ENCODE results near the gene THBS2. TPM values are rescaled to one million over a fixed set of nuclear protein-coding genes. Genes with fewer than 3 reads are reported as not detected.

The THBS2 gene
- total and polyA plus RNA-seq, 4 donors, result 68.6 to 1,026 (median 539) TPM

DNA sequence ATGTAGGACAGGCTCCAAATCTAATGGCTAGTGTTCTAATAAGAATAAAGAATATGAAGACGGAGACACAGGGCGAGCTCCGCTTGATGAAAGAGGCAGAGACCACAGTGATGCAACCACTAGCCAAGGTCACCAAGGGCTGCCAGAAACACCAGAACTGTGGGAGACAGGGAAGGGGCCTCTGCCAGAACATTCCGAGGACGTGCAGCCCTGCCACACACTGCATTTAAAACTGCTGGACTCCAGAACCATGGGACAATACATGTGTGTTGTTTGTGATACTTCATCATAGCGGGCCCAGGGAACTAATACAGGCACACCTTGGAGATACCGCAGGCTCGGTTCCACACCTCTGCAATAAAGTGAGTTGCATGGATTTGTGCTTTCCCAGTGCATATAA lies 2.9 kb upstream of the THBS2 start:
- H3K36me3 ChIP-seq (ENCODE audit: control insufficient read depth in 1 of 2, insufficient read depth in 2 of 2, low read length in 1 of 2), result no peaks in the 10 kb centered on the region
- no peak overlapping the region for H3K27ac ChIP-seq (ENCODE audit: low read depth in 1 of 2, low read length in 2 of 2)
- no peaks in the 10 kb centered on the region for H3K4me1 ChIP-seq (ENCODE audit: control insufficient read depth in 1 of 2, insufficient read depth in 2 of 2, low read length in 2 of 2)
- H3K9me3 ChIP-seq (ENCODE audit: control insufficient read depth, low read length), result no peaks in the 10 kb centered on the region
- 94 to 97% methylated on average over 8 of the region's 8 CpGs for WGBS, 2 donors
- DNase-seq (no peak), ATAC-seq (ENCODE audit: low FRiP score) (no peak)
- intact Hi-C loops (cut with DNase I), result no loop called here
- no peak overlapping the region for H3K4me3 ChIP-seq (ENCODE audit: low read length in 2 of 2)
- H3K27me3 ChIP-seq (ENCODE audit: control insufficient read depth in 1 of 2, insufficient read depth in 2 of 2, low read length in 1 of 2), result no peaks in the 10 kb centered on the region

DNA sequence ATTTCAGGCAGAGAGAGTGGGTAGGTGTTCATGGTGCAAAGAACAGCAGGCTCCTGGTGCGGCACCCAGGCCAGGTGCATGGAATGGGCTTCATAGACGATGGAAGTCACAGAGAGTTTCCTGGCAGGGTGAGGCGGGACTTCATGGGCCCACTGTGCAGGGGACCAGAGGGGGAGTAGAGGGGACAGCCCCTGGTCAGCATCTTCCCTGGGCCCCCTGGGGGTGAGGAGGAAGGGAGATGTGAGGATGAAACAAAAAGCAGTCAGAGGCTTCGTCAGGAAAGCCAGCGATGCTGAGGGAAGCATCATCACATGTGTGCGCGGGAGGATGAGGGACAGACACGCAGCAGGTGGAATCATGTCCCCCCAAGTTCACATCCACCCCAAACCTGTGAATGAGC lies 2.4 kb upstream of the THBS2 start:
- DNase-seq (peak in 1 of 2 donors; percentile 34), ATAC-seq (ENCODE audit: low FRiP score) (no peak)
- WGBS, 2 donors, result 98% methylated on average over 8 of the region's 8 CpGs
- intact Hi-C loops (cut with DNase I), result no loop called here
- Histone ChIP-seq H3K27me3 (ENCODE audit: control insufficient read depth in 1 of 2, insufficient read depth in 2 of 2, low read length in 1 of 2) (no peaks in the 10 kb centered on the region), H3K4me3 (ENCODE audit: low read length in 2 of 2) (no peak overlapping the region), H3K36me3 (ENCODE audit: control insufficient read depth in 1 of 2, insufficient read depth in 2 of 2, low read length in 1 of 2) (no peaks in the 10 kb centered on the region), H3K4me1 (ENCODE audit: control insufficient read depth in 1 of 2, insufficient read depth in 2 of 2, low read length in 2 of 2) (no peaks in the 10 kb centered on the region), H3K27ac (ENCODE audit: low read depth in 1 of 2, low read length in 2 of 2) (no peak overlapping the region), H3K9me3 (ENCODE audit: control insufficient read depth, low read length) (no peaks in the 10 kb centered on the region)

DNA sequence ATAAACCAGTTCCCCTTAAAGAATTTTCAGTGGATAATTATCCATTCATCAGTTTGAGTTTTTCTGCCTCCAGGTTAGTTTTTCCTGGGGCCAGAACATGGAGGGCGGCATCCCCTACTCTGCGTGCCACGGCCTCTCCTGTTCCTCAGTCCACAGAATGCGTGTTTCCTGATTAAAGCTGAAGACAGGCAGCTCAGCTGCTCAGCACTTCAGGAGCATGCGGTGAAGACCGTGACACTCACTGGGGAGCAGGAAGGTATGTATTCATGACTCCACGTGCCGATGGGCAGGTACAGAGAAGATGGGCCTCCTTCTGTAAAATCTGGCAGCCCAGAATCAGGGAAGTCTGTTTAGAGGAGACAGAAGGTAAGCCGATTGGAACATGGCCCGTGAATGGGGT lies 2.0 kb upstream of the THBS2 start:
- no peak for ATAC-seq (ENCODE audit: low FRiP score)

DNA sequence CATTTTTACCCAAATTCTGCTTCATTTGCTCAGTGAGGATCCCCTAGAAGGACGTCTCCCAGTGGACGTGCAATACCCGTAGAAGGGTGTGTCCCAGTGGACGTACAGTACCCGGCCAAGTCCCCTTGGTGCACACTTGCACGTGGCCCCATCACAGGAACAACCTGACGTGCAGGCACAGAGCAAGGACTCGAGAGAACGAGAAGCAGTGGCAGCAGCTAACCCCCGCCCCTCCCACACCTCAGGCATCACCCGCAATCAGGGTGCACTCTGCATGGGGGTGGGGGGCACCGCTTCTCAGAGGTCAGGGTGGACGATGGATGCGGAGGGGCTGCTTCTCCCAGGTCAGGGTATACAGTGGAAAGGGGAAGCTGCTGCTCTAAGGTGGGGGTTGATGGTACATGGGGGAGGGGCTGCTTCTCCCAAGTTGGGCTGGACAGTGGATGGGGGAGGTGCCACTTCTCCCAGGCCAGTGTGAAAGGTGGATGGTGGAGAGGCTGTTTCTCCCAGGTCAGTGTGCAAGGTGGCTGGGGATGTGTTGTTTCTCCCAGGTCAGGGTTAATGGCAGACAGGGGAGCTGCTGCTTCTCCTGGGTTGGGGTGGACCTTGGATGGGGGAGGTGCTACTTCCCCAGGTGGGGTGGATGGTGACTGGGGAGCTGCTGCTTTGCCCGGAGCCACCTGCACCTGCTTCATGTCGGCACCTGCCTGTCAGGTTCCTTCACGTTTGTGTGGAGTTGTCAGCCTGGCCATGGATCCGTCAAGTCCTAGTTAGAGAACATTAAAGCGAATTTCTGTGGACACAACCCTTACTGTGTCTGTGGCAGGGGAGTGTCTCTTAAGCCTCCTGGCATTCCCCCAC lies 1.0 kb upstream of the THBS2 start:
- Histone ChIP-seq H3K4me3 (ENCODE audit: low read length in 2 of 2) (no peak overlapping the region), H3K9me3 (ENCODE audit: control insufficient read depth, low read length) (no peaks in the 10 kb centered on the region), H3K4me1 (ENCODE audit: control insufficient read depth in 1 of 2, insufficient read depth in 2 of 2, low read length in 2 of 2) (no peaks in the 10 kb centered on the region), H3K36me3 (ENCODE audit: control insufficient read depth in 1 of 2, insufficient read depth in 2 of 2, low read length in 1 of 2) (no peaks in the 10 kb centered on the region), H3K27me3 (ENCODE audit: control insufficient read depth in 1 of 2, insufficient read depth in 2 of 2, low read length in 1 of 2) (no peaks in the 10 kb centered on the region), H3K27ac (ENCODE audit: low read depth in 1 of 2, low read length in 2 of 2) (no peak overlapping the region)
- peak; percentile 61 to 63 for DNase-seq
- intact Hi-C loops (cut with DNase I), result loop anchor here in 1 of 2 donors (5.0 kb wide), 2 partner anchors 82 to 198 kb away; no protein-coding TSS in a partner anchor
- ATAC-seq (ENCODE audit: low FRiP score), result no peak
- 36 to 38% methylated on average over 19 of the region's 19 CpGs for WGBS, 2 donors

More for the DNA sequence above, 2.0 kb upstream of the THBS2 start:
- no peaks in the 10 kb centered on the region for H3K27me3 ChIP-seq (ENCODE audit: control insufficient read depth in 1 of 2, insufficient read depth in 2 of 2, low read length in 1 of 2)
- H3K27ac ChIP-seq (ENCODE audit: low read depth in 1 of 2, low read length in 2 of 2), result no peak overlapping the region
- no peaks in the 10 kb centered on the region for H3K4me1 ChIP-seq (ENCODE audit: control insufficient read depth in 1 of 2, insufficient read depth in 2 of 2, low read length in 2 of 2)
- 95% methylated on average over 10 of the region's 10 CpGs for WGBS, 2 donors
- H3K9me3 ChIP-seq (ENCODE audit: control insufficient read depth, low read length), result no peaks in the 10 kb centered on the region
- no peaks in the 10 kb centered on the region for H3K36me3 ChIP-seq (ENCODE audit: control insufficient read depth in 1 of 2, insufficient read depth in 2 of 2, low read length in 1 of 2)
- intact Hi-C loops (cut with DNase I), result no loop called here
- peak in 1 of 2 donors; percentile 38 for DNase-seq
- H3K4me3 ChIP-seq (ENCODE audit: low read length in 2 of 2), result no peak overlapping the region

DNA sequence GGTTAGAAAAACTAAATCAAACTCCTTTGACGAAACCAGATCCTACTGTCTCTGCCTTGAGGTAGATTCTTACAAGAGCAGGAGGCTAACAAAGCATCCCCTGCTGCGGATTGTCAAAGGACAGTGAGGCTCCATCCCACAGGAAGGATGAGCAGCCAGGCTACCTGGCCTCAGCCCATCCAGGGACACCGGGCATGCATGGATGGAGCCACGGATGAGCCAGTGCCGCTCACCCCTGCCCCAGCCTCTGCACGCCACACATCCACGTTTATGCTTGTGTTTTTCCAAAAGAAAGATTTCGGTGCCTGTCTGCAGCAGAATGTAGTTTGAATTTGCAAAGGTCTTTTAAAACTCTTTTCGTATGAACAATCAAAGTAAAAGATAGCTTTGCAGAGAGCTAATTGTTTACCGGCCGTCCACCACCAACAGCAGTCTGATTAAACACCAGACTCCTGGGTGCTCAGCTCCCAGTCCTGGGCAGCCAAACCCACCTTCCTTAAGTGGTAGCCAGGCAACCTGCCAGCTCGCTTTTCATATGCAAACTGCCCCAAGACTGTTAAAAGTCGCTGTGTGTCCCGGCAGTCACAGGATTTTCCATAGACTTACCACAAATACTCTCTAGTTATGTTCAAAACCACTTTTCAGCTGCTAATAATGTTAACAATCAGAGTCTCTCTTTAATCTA lies 999 bp downstream of the THBS2 start:
- no peaks in the 10 kb centered on the region for H3K9me3 ChIP-seq (ENCODE audit: control insufficient read depth, low read length)
- peak overlapping the region in 1 of 2 donors; percentile 69 for H3K27ac ChIP-seq (ENCODE audit: low read depth in 1 of 2, low read length in 2 of 2)
- 2% methylated on average over 14 of the region's 14 CpGs for WGBS, 2 donors
- peak; percentile 76 to 79 for DNase-seq
- ATAC-seq (ENCODE audit: low FRiP score), result peak; percentile 31
- peak overlapping the region; percentile 60 to 68 for H3K4me3 ChIP-seq (ENCODE audit: low read length in 2 of 2)
- peaks cover 0 to 12% of the 10 kb centered on the region in 2 donors for H3K36me3 ChIP-seq (ENCODE audit: control insufficient read depth in 1 of 2, insufficient read depth in 2 of 2, low read length in 1 of 2)
- H3K27me3 ChIP-seq (ENCODE audit: control insufficient read depth in 1 of 2, insufficient read depth in 2 of 2, low read length in 1 of 2), result no peaks in the 10 kb centered on the region
- H3K4me1 ChIP-seq (ENCODE audit: control insufficient read depth in 1 of 2, insufficient read depth in 2 of 2, low read length in 2 of 2), result no peaks in the 10 kb centered on the region
- intact Hi-C loops (cut with DNase I), result loop anchor here in 1 of 2 donors (5.0 kb wide), 2 partner anchors 80 to 200 kb away; no protein-coding TSS in a partner anchor

DNA sequence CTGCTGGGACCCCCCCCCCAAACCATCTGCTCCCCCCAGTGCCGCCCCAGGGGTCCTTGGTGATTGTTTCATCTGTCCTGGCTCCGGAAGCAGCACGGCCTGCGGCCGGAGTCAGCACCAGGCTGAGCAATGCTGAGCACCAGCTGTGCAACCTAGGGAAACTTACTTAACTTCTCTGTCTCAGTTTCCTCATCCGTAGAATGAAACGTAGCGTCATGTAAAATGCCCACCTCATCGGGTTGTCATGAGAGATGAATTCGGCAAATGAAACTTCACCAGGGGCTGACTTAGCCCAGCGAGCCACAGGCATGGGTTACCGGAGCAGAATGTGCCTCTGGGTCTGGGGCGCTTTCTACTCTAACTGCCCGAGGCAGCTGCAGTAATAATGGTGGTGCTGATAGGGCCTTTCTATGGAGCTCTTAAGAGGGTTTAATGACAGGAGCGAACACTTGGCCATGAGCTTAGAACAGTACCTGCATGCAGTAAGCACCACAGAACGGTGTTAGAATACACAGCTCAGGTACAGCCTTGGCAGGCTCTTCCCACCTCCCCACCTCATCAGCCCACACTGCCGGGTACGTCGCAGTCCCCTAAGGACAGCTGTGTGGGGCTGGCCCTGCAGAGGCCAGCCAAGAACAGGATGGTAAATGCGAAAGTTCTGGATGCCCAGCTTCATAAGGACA lies 1.7 kb downstream of the THBS2 start:
- no peaks in the 10 kb centered on the region for H3K4me1 ChIP-seq (ENCODE audit: control insufficient read depth in 1 of 2, insufficient read depth in 2 of 2, low read length in 2 of 2)
- no peaks in the 10 kb centered on the region for H3K9me3 ChIP-seq (ENCODE audit: control insufficient read depth, low read length)
- peak overlapping the region; percentile 60 to 68 for H3K4me3 ChIP-seq (ENCODE audit: low read length in 2 of 2)
- ATAC-seq (ENCODE audit: low FRiP score) (peak; percentile 26), DNase-seq (peak; percentile 36 to 57)
- peak overlapping the region; percentile 32 to 59 for H3K27ac ChIP-seq (ENCODE audit: low read depth in 1 of 2, low read length in 2 of 2)
- 2 to 3% methylated on average over 20 of the region's 20 CpGs for WGBS, 2 donors
- intact Hi-C loops (cut with DNase I), result loop anchor here in 1 of 2 donors (5.0 kb wide), 2 partner anchors 80 to 200 kb away; no protein-coding TSS in a partner anchor
- peaks cover 0 to 18% of the 10 kb centered on the region in 2 donors for H3K36me3 ChIP-seq (ENCODE audit: control insufficient read depth in 1 of 2, insufficient read depth in 2 of 2, low read length in 1 of 2)
- H3K27me3 ChIP-seq (ENCODE audit: control insufficient read depth in 1 of 2, insufficient read depth in 2 of 2, low read length in 1 of 2), result no peaks in the 10 kb centered on the region

DNA sequence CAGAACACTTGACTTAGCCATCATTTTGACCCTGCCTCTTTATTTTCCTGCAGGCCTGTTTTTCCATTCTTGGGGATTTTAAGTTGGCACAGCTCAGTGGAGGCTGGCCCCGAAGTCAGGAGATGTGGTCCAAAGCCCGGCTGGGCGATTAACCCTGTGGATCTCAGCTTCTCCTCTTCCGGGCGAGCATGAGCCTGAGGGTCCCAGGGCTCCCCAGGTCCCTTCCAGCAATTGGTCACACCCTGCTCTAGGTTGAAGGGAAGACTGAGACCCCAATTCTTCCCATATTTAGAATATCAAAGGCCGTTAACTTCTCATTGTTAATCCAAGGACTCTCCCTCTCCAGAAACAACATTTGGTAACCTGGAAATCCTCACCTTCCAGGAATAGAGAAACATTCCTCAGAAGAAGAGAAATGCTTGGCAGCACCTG lies 2.3 kb downstream of the THBS2 start:
- intact Hi-C loops (cut with DNase I), result loop anchor here in 1 of 2 donors (5.0 kb wide), 2 partner anchors 79 to 201 kb away; no protein-coding TSS in a partner anchor
- Histone ChIP-seq H3K4me1 (ENCODE audit: control insufficient read depth in 1 of 2, insufficient read depth in 2 of 2, low read length in 2 of 2) (no peaks in the 10 kb centered on the region), H3K36me3 (ENCODE audit: control insufficient read depth in 1 of 2, insufficient read depth in 2 of 2, low read length in 1 of 2) (peaks cover 0 to 18% of the 10 kb centered on the region in 2 donors), H3K27me3 (ENCODE audit: control insufficient read depth in 1 of 2, insufficient read depth in 2 of 2, low read length in 1 of 2) (no peaks in the 10 kb centered on the region), H3K9me3 (ENCODE audit: control insufficient read depth, low read length) (no peaks in the 10 kb centered on the region), H3K4me3 (ENCODE audit: low read length in 2 of 2) (peak overlapping the region; percentile 60 to 68), H3K27ac (ENCODE audit: low read depth in 1 of 2, low read length in 2 of 2) (peak overlapping the region; percentile 32 to 64)
- 3 to 5% methylated on average over 6 of the region's 6 CpGs for WGBS, 2 donors
- ATAC-seq (ENCODE audit: low FRiP score), result no peak
- DNase-seq, result peak; percentile 63 to 77

DNA sequence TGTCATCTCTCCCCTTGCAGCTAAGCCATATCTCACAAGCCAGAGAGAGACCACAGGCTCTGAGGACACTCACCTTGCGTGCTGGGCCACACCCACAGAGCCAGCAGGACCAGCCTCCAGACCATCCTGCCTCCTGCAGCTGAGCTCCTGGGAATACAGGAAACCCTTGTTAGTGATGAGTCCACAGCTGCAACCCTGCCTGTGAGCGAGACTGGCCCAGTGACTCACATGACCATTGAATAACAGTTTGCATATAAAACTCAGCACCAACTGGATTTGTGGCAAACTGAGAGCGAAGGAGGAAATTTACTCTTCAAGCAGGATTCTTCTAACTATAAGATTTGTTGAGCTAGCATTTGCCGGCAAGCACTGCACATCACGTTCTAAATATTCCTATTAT lies 3.0 kb downstream of the THBS2 start:
- Histone ChIP-seq H3K4me1 (ENCODE audit: control insufficient read depth in 1 of 2, insufficient read depth in 2 of 2, low read length in 2 of 2) (no peaks in the 10 kb centered on the region), H3K36me3 (ENCODE audit: control insufficient read depth in 1 of 2, insufficient read depth in 2 of 2, low read length in 1 of 2) (peaks cover 0 to 18% of the 10 kb centered on the region in 2 donors), H3K9me3 (ENCODE audit: control insufficient read depth, low read length) (no peaks in the 10 kb centered on the region), H3K27me3 (ENCODE audit: control insufficient read depth in 1 of 2, insufficient read depth in 2 of 2, low read length in 1 of 2) (no peaks in the 10 kb centered on the region), H3K4me3 (ENCODE audit: low read length in 2 of 2) (peak overlapping the region in 1 of 2 donors; percentile 42), H3K27ac (ENCODE audit: low read depth in 1 of 2, low read length in 2 of 2) (peak overlapping the region in 1 of 2 donors; percentile 31)
- DNase-seq (peak; percentile 71 to 76), ATAC-seq (ENCODE audit: low FRiP score) (peak; percentile 37)
- intact Hi-C loops (cut with DNase I), result loop anchor here in 1 of 2 donors (5.0 kb wide), 2 partner anchors 78 to 202 kb away; no protein-coding TSS in a partner anchor
- WGBS, 2 donors, result 6 to 8% methylated on average over 5 of the region's 5 CpGs

All from aorta (tissue), 5 donors.